Activated CD4-positive, alpha-beta T cell treated with anti-CD3 and anti-CD28 coated beads, Interleukin-2, amount 10 ng/mL, durations not matched to agents 7 days and 5 days (primary cell): ENCODE data around the gene ZBTB11. TPM values are rescaled to one million over a fixed set of nuclear protein-coding genes. Genes with fewer than 3 reads are reported as not detected.
"Not testable (repeated sequence)": the region's sequence is repeated elsewhere in the genome, so short reads cannot be mapped to it uniquely, and the experiment has no call there.

Experiments
- CTCF ChIA-PET: fragments of 350-600 bp; sonication (Branson Sonifier 250); formaldehyde crosslinking; loops from one replicate; lab custom pipeline; 2021; ENCODE audit warnings: antibody characterized with exemption; lab: Charles Lee
- POLR2A ChIA-PET: fragments of 350-600 bp; sonication (Branson Sonifier 250); formaldehyde crosslinking; loops from one replicate; lab custom pipeline; 2021; ENCODE audit warnings: antibody characterized with exemption; lab: Charles Lee
- DNase-seq: peaks from one replicate; pipeline ENCODE4 v3.0.0-alpha.2; 2020
- H3K27ac Mint-ChIP-seq: one replicate; pipeline ENCODE4 v1.8.0; 2021; ENCODE audit warnings: mild to moderate bottlenecking, moderate library complexity, mixed read lengths
- H3K27me3 Mint-ChIP-seq: one replicate; pipeline ENCODE4 v1.8.0; 2021; ENCODE audit warnings: mixed read lengths
- H3K36me3 Mint-ChIP-seq: one replicate; pipeline ENCODE4 v1.8.0; 2021; ENCODE audit warnings: low read depth, mixed read lengths
- H3K4me1 Mint-ChIP-seq: one replicate; pipeline ENCODE4 v1.8.0; 2021; ENCODE audit warnings: mixed read lengths
- H3K4me3 Mint-ChIP-seq: one replicate; pipeline ENCODE4 v1.8.0; 2021; ENCODE audit warnings: mild to moderate bottlenecking, moderate library complexity, mixed read lengths
- H3K9me3 Mint-ChIP-seq: one replicate; pipeline ENCODE4 v1.8.0; 2021; ENCODE audit warnings: mixed read lengths
- total RNA-seq, 2 experiments: library from RNA; stranded (reverse); gene quantifications; one replicate each; pipeline ENCODE4 v1.2.3, GENCODE V29; 2021

The ZBTB11 gene
- total RNA-seq, 2 experiments from 2014 or later, result 30.5 to 34.0 TPM

GRCh38 chr3:101665851-101666250 lies 11.1 kb downstream of the ZBTB11 start:
- DNase-seq, result no peak
- Mint-ChIP-seq H3K36me3 (peaks cover 55% of the 10 kb centered on the region), H3K4me3 (no peak overlapping the region), H3K9me3 (no peaks in the 10 kb centered on the region), H3K4me1 (no peaks in the 10 kb centered on the region), H3K27ac (no peak overlapping the region), H3K27me3 (no peaks in the 10 kb centered on the region)
- ChIA-PET POLR2A (no interaction called here), CTCF (interaction anchor here (0.6 to 2.7 kb wide), 4 partner anchors 8 to 142 kb away, joined by 3 to 9 read pairs (median 4); no protein-coding TSS in a partner anchor)

GRCh38 chr3:101665357-101665756 lies 11.6 kb downstream of the ZBTB11 start:
- Mint-ChIP-seq H3K4me1 (no peaks in the 10 kb centered on the region), H3K27ac (no peak overlapping the region), H3K36me3 (peaks cover 58% of the 10 kb centered on the region), H3K27me3 (no peaks in the 10 kb centered on the region), H3K9me3 (no peaks in the 10 kb centered on the region), H3K4me3 (no peak overlapping the region)
- CTCF ChIA-PET, result interaction anchor here (1.2 to 2.7 kb wide), 2 partner anchors 10 to 25 kb away, joined by 4 to 9 read pairs; no protein-coding TSS in a partner anchor
- POLR2A ChIA-PET, result no interaction called here
- DNase-seq, result no peak

GRCh38 chr3:101660714-101661113 lies 16.2 kb downstream of the ZBTB11 start:
- POLR2A ChIA-PET, result no interaction called here
- H3K4me3 Mint-ChIP-seq, result no peak overlapping the region
- peaks cover 56% of the 10 kb centered on the region for H3K36me3 Mint-ChIP-seq
- no peak overlapping the region for H3K27ac Mint-ChIP-seq
- CTCF ChIA-PET, result interaction anchor here (0.6 kb wide), 1 partner anchor 24 kb away, joined by 3 read pairs; no protein-coding TSS in a partner anchor
- no peaks in the 10 kb centered on the region for H3K27me3 Mint-ChIP-seq
- no peaks in the 10 kb centered on the region for H3K9me3 Mint-ChIP-seq
- no peaks in the 10 kb centered on the region for H3K4me1 Mint-ChIP-seq
- DNase-seq, result no peak

DNA sequence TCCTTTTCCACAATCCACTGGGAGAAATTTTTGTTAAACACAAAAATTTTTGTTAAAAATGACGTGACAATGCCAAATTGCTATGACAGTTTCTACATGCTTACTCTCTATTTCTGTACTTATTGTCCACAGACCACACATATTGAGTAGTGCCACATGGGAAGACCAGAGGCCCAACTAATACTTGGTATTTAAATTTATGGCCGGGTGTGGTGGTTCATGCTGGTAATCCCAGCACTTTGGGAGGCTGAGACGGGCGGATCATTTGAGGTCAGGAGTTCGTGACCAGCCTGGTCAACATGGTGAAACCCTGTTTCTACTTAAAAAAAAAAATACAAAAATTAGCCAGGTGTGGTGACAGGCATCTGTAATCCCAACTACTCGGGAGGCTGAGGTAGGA lies 20.3 kb downstream of the ZBTB11 start:
- Mint-ChIP-seq H3K4me1 (peaks cover 2% of the 10 kb centered on the region), H3K27ac (no peak overlapping the region), H3K9me3 (no peaks in the 10 kb centered on the region), H3K4me3 (no peak overlapping the region), H3K27me3 (no peaks in the 10 kb centered on the region), H3K36me3 (peaks cover 64% of the 10 kb centered on the region)
- ChIA-PET CTCF (interaction anchor here (0.9 kb wide), 1 partner anchor 14 kb away, joined by 4 read pairs; no protein-coding TSS in a partner anchor), POLR2A (no interaction called here)
- DNase-seq, result no peak

- Mint-ChIP-seq H3K36me3 (peaks cover 27% of the 10 kb centered on the region), H3K4me3 (no peak overlapping the region), H3K9me3 (no peaks in the 10 kb centered on the region), H3K27me3 (no peaks in the 10 kb centered on the region), H3K4me1 (peaks cover 36% of the 10 kb centered on the region), H3K27ac (no peak overlapping the region)
- DNase-seq, result no peak
- ChIA-PET POLR2A (no interaction called here), CTCF (no interaction called here)
Measured at GRCh38 chr3:101646726-101647125, 30.2 kb downstream of the ZBTB11 start.

DNA sequence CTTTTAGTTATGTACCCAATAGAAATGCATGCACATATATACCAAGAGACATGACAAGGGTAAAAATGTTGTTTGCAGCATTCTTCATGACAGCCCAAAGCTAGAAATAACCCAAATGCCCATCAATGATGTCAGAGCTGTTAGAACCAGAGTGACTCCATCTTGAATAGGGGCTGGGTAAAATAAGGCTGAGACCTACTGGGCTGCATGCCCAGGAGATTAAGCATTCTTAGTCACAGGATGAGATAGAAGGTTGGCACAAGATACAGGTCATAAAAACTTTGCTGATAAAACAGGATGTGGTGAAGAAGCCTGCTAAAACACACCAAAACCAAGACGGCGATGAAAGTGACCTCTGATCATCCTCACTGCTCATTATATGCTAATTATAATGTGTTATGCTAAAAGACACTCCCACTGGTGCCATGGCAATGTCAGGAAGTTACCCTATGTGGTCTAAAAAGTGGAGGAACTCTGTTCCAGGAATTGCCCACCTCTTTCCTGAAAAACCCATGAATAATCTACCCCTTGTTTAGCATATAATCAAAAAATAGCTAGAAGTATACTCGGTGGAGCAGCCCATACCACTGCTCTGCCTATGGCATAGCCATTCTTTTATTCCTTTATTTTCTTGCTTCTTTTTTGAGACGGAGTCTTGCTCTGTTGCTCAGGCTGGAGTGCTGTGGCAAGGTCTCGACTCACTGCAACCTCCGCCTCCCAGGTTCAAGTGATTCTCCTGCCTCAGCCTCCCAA lies 32.9 kb downstream of the ZBTB11 start:
- Mint-ChIP-seq H3K9me3 (no peaks in the 10 kb centered on the region), H3K27ac (peak overlapping the region; percentile 74), H3K4me1 (peaks cover 36% of the 10 kb centered on the region), H3K27me3 (no peaks in the 10 kb centered on the region), H3K4me3 (no peak overlapping the region), H3K36me3 (peaks cover 19% of the 10 kb centered on the region)
- peak; percentile 66 for DNase-seq
- POLR2A ChIA-PET, result no interaction called here
- CTCF ChIA-PET, result no interaction called here

DNA sequence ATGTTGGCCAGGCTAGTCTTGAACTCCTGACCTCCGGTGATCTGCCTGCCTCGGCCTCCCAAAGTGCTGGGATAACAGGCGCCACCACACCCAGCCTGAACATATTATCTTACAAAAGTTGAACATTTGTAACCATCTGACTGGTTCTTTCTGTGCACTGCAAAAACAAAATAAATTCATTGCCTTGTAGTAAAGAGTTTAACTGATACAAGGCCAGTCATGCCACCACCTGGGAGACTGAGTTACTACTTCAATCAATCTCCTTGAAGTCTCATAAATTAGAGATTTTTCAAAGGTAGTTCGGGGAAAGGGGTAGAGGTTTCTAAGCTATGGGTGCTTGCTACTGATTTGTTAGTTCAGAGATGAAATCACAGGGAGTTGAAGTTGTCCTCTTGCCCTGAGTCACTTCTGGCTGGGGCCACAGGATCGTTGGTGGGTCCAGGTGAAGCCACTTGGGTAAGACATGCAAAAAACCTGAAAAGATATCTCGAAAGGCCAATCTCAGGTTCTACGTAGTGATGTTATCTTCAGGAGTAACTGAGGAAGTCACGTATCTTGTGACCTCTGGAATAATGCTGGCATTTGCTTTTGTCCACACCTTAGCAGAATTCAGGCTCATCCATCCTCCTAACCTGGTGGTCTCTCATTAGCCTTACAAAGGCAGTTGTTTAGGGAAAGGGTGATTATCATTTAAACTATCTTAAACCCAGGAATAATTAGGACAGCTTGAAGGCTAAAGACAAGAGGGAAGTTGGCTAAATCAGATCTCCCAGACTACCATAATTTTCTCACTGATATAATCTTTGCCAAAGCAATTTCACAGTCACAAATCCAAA lies 33.7 kb downstream of the ZBTB11 start:
- Mint-ChIP-seq H3K27ac (peak overlapping the region; percentile 74), H3K36me3 (peaks cover 13% of the 10 kb centered on the region), H3K27me3 (no peaks in the 10 kb centered on the region), H3K9me3 (no peaks in the 10 kb centered on the region), H3K4me1 (peaks cover 36% of the 10 kb centered on the region), H3K4me3 (no peak overlapping the region)
- CTCF ChIA-PET, result no interaction called here
- DNase-seq, result no peak
- POLR2A ChIA-PET, result no interaction called here

DNA sequence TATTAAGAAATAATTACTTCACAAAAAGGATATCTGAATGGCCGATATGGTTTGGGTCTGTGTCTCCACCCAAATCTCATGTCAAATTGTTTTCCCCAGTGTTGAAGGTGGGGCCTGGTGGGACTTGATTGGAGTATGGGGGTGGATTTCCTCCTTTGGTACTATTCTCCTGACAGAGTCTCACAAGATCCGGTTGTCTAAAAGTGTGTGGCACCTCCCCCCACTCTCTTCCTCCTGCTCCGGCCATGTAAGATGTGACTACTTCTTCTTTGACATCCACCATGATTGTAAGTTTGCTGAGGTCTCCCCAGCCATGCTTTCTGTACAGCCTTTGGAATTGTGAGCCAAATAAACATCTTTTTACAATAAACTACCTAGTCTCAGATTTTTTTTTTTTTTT lies 34.5 kb downstream of the ZBTB11 start:
- Mint-ChIP-seq H3K9me3 (no peaks in the 10 kb centered on the region), H3K27me3 (no peaks in the 10 kb centered on the region), H3K27ac (no peak overlapping the region), H3K36me3 (peaks cover 11% of the 10 kb centered on the region), H3K4me1 (peaks cover 36% of the 10 kb centered on the region), H3K4me3 (no peak overlapping the region)
- DNase-seq, result no peak
- ChIA-PET CTCF (no interaction called here), POLR2A (no interaction called here)

DNA sequence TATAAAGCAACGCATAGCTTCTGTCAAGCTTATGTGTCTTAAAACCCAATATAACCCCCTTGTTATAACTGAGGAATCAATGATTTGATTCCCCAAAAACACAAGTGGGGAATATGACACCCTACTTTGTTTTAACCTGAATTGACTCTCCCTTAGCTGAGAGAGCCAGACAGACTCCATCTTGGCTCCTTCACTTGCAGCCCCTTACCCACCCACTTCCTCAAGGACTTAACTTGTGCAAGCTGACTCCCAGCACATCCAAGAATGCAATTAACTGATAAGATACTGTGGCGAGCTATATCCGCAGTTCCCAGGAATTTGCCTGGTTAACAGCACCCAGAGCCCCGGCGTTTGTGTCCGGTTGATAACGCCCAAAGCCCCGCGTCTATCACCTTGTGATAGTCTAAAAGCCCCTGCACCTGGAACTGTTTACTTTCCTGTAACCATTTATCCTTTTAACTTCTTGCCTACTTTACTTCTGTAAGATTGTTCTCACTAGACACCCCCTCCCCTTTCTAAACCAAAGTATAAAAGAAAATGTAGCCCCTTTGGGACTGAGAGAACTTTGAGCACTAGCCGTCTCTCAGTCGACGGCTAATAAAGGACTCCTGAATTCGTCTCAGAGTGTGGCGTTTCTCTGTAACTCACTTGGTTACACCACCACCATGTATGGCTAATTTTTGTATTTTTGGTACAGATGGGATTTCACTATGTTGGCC lies 35.4 kb downstream of the ZBTB11 start:
- H3K9me3 Mint-ChIP-seq, DNase-seq, H3K27me3 Mint-ChIP-seq, H3K4me3 Mint-ChIP-seq, H3K36me3 Mint-ChIP-seq: not testable (repeated sequence)
- peak overlapping the region; percentile 55 for H3K27ac Mint-ChIP-seq
- CTCF ChIA-PET, result interaction anchor here (0.5 to 1.6 kb wide), 2 partner anchors 24 to 91 kb away, joined by 4 to 5 read pairs; no protein-coding TSS in a partner anchor
- POLR2A ChIA-PET, result interaction anchor here (0.6 kb wide), 1 partner anchor 406 kb away, joined by 4 read pairs; no protein-coding TSS in a partner anchor
- H3K4me1 Mint-ChIP-seq, result peaks cover 36% of the 10 kb centered on the region

DNA sequence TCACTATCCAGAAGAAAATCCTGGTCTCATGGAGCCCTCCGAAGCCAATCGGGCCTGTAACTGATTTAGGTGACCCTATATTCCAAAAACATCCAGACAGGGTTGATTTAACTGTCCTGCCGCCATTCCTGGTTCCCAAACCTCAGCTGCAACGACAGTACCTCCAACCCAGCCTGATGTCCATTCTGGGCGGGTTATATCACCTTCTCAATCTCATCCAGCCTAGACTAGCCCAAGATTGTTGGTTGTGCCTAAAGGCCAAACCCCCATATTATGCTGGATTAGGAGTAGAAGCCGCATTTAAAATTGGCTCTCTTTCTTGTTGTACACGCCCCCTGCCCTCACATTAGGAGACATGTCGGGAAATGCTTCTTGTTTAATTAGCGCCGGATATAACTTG lies 36.7 kb downstream of the ZBTB11 start:
- Mint-ChIP-seq H3K27me3 (no peaks in the 10 kb centered on the region), H3K27ac (no peak overlapping the region), H3K9me3 (no peaks in the 10 kb centered on the region), H3K4me1 (peaks cover 30% of the 10 kb centered on the region), H3K4me3 (no peak overlapping the region), H3K36me3 (no peaks in the 10 kb centered on the region)
- ChIA-PET CTCF (interaction anchor here (1.6 kb wide), 1 partner anchor 26 kb away, joined by 4 read pairs; no protein-coding TSS in a partner anchor), POLR2A (no interaction called here)
- DNase-seq, result no peak

DNA sequence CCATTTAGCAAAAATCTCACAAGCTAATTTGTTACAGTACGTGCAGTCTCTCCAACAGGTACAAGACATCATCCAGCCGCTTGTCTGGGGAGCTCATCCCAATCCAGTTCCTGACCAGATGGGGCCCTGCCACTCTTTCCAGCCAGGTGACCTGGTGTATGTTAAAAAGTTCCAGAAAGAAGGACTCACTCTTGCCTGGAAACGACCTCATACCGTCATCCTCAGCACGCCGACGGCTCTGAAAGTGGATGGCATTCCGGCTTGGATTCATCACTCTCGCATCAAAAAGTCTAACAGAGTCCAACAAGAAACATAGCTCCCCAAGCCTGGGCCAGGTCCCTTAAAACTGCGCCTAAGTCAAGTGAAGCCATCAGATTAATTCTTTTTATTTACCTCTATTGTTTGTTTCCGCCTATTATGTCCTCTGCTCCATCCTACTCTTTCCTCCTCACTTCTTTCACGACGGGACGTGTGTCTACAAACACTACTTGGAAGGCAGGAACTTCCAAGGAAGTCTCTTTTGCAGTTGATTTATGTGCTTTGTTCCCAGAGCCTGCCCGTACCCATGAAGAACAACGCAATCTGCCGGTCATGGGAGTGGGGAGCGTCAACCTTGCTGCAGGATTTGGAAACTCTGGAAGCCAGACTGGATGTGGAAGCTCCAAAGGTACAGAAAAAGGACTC lies 37.5 kb downstream of the ZBTB11 start:
- H3K4me3 Mint-ChIP-seq, result no peak overlapping the region
- H3K9me3 Mint-ChIP-seq, result no peaks in the 10 kb centered on the region
- H3K27me3 Mint-ChIP-seq, result no peaks in the 10 kb centered on the region
- H3K4me1 Mint-ChIP-seq, result peaks cover 21% of the 10 kb centered on the region
- DNase-seq, result no peak
- no peak overlapping the region for H3K27ac Mint-ChIP-seq
- CTCF ChIA-PET, result interaction anchor here (1.1 to 1.6 kb wide), 3 partner anchors 27 to 61 kb away, joined by 3 to 4 read pairs (median 4); no protein-coding TSS in a partner anchor
- POLR2A ChIA-PET, result no interaction called here
- no peaks in the 10 kb centered on the region for H3K36me3 Mint-ChIP-seq

DNA sequence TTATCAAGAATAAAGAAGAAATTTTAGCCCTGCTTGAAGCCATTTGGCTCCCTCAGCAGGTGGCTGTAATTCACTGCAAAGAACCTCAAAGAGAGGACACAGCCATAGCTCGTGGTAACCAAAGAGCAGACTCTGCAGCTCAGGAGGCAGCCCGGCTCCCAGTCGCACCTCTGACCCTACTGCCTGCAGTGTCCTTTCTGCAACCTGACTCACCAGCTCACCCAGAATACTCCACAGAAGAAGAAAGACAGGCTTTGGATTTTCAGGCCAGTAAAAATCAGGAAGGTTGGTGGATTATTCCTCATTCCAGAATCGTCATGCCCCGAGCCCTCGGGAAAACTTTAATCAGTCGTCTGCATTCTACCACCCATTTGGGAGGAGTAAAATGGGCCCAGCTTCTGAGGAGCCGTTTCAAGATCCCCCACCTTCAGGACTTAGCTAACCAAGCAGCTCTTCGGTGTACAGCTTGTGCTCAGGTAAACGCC lies 38.6 kb downstream of the ZBTB11 start:
- Mint-ChIP-seq H3K27me3 (no peaks in the 10 kb centered on the region), H3K36me3 (no peaks in the 10 kb centered on the region), H3K4me3 (no peak overlapping the region), H3K9me3 (no peaks in the 10 kb centered on the region), H3K27ac (no peak overlapping the region), H3K4me1 (peaks cover 10% of the 10 kb centered on the region)
- no peak for DNase-seq
- POLR2A ChIA-PET, result interaction anchor here (0.6 kb wide), 1 partner anchor 15 kb away, joined by 3 read pairs; no protein-coding TSS in a partner anchor
- CTCF ChIA-PET, result interaction anchor here (0.6 to 1.3 kb wide), 3 partner anchors 53 to 125 kb away, joined by 3 to 4 read pairs (median 3); partner anchors contain the start of gene SENP7
